LHCN-M2 (cell line): Measurements from ENCODE around the gene VPS37B. TPM values are rescaled to one million over a fixed set of nuclear protein-coding genes. Genes with fewer than 3 reads are reported as not detected.
"Not testable (repeated sequence)": the region's sequence is repeated elsewhere in the genome, so short reads cannot be mapped to it uniquely, and the experiment has no call there.

Source experiments
- DNase-seq: peaks from one replicate; pipeline ENCODE4 v3.0.0-alpha.2; 2012; ENCODE audit warnings: low read depth
- total RNA-seq: library from RNA; depleted of rRNA; stranded (reverse); fragments of >200 nt; gene quantifications from 2 replicates; pipeline ENCODE4 v1.2.3, GENCODE V29; 2014

The VPS37B gene
- total RNA-seq, 1 experiment from 2014 or later: 62.8 TPM

- no peak for DNase-seq
These were observed 11.7 kb downstream of the VPS37B start for GRCh38 chr12:122884091-122884826.

GRCh38 chr12:122882908-122883558 lies 12.9 kb downstream of the VPS37B start:
- DNase-seq: no peak

- DNase-seq: peak; percentile 55
These were observed 15.3 kb downstream of the VPS37B start for GRCh38 chr12:122880668-122881067.

GRCh38 chr12:122880155-122880667 lies 15.7 kb downstream of the VPS37B start:
- DNase-seq: no peak

GRCh38 chr12:122878780-122879612 lies 16.9 kb downstream of the VPS37B start:
- peak; percentile 76 for DNase-seq

- no peak for DNase-seq
These were observed 19.2 kb downstream of the VPS37B start for GRCh38 chr12:122876731-122877130.

GRCh38 chr12:122876281-122876680 lies 19.6 kb downstream of the VPS37B start:
- not testable (repeated sequence) for DNase-seq

- DNase-seq: no peak
These were observed 20.2 kb downstream of the VPS37B start for GRCh38 chr12:122875590-122876220.

- no peak for DNase-seq
These were observed 21.8 kb downstream of the VPS37B start for GRCh38 chr12:122874081-122874480.

GRCh38 chr12:122873540-122873939 lies 22.4 kb downstream of the VPS37B start:
- DNase-seq: no peak

- no peak for DNase-seq
These were observed 23.0 kb downstream of the VPS37B start for GRCh38 chr12:122872815-122873361.

- DNase-seq: peak; percentile 94
These were observed 23.8 kb downstream of the VPS37B start for GRCh38 chr12:122871851-122872780.

GRCh38 chr12:122870867-122871664 lies 24.9 kb downstream of the VPS37B start:
- peak; percentile 94 for DNase-seq

- DNase-seq: no peak
These were observed 25.6 kb downstream of the VPS37B start for GRCh38 chr12:122870163-122870842.

GRCh38 chr12:122869207-122869973 lies 26.5 kb downstream of the VPS37B start:
- no peak for DNase-seq

GRCh38 chr12:122868471-122869177 lies 27.3 kb downstream of the VPS37B start:
- DNase-seq: no peak
